IPS-NIHi11 (cell line): ENCODE measurements around the gene ADAMTS5.
A peak's percentile ranks its signal among the peaks of the same experiment; 100 is the strongest.

Experiments
- DNase-seq: peaks from one replicate; pipeline ENCODE4 v3.0.0; 2012; ENCODE audit warnings: mixed read lengths, low spot score

Gene ADAMTS5

GRCh38 chr21:26967062-26967913 lies at the start of gene ADAMTS5:
TSS of gene ADAMTS5 (minus strand) at chr21:26967088. CDS start at chr21:26966391, 697 bp downstream.
- DNase-seq, result peak; percentile 53

- DNase-seq, result no peak
These were observed 34.6 kb upstream of the ADAMTS5 start for GRCh38 chr21:27001526-27001925.

GRCh38 chr21:26983576-26983975 lies 16.7 kb upstream of the ADAMTS5 start:
- DNase-seq, result no peak

- peak; percentile 18 for DNase-seq
These were observed 15.9 kb upstream of the ADAMTS5 start for GRCh38 chr21:26982767-26983166.

GRCh38 chr21:26977746-26978145 lies 10.9 kb upstream of the ADAMTS5 start:
- no peak for DNase-seq

GRCh38 chr21:26973226-26973625 lies 6.3 kb upstream of the ADAMTS5 start:
- no peak for DNase-seq

- no peak for DNase-seq
These were observed 5.3 kb upstream of the ADAMTS5 start for GRCh38 chr21:26972192-26972591.

- DNase-seq, result no peak
These were observed 3.3 kb upstream of the ADAMTS5 start for GRCh38 chr21:26969971-26970725.

GRCh38 chr21:26966649-26967061 lies 233 bp downstream of the ADAMTS5 start:
- DNase-seq, result peak; percentile 41

GRCh38 chr21:26965907-26966581 lies 844 bp downstream of the ADAMTS5 start:
- peak; percentile 79 for DNase-seq

GRCh38 chr21:26965040-26965906 lies 1.6 kb downstream of the ADAMTS5 start:
- DNase-seq, result peak; percentile 85

- peak; percentile 42 for DNase-seq
These were observed 2.6 kb downstream of the ADAMTS5 start for GRCh38 chr21:26964170-26964778.

GRCh38 chr21:26962621-26963181 lies 4.2 kb downstream of the ADAMTS5 start:
- DNase-seq, result no peak

GRCh38 chr21:26961698-26962097 lies 5.2 kb downstream of the ADAMTS5 start:
- peak; percentile 47 for DNase-seq

- DNase-seq, result no peak
These were observed 8.1 kb downstream of the ADAMTS5 start for GRCh38 chr21:26958788-26959187.

- DNase-seq, result no peak
These were observed 10.1 kb downstream of the ADAMTS5 start for GRCh38 chr21:26956813-26957212.

- no peak for DNase-seq
These were observed 10.7 kb downstream of the ADAMTS5 start for GRCh38 chr21:26956216-26956615.

GRCh38 chr21:26954662-26955121 lies 12.2 kb downstream of the ADAMTS5 start:
- DNase-seq, result no peak

GRCh38 chr21:26952374-26953066 lies 14.4 kb downstream of the ADAMTS5 start:
- no peak for DNase-seq

- no peak for DNase-seq
These were observed 17.1 kb downstream of the ADAMTS5 start for GRCh38 chr21:26949830-26950229.
